ENCODE results near the gene BIN1.

Gene BIN1

DNA sequence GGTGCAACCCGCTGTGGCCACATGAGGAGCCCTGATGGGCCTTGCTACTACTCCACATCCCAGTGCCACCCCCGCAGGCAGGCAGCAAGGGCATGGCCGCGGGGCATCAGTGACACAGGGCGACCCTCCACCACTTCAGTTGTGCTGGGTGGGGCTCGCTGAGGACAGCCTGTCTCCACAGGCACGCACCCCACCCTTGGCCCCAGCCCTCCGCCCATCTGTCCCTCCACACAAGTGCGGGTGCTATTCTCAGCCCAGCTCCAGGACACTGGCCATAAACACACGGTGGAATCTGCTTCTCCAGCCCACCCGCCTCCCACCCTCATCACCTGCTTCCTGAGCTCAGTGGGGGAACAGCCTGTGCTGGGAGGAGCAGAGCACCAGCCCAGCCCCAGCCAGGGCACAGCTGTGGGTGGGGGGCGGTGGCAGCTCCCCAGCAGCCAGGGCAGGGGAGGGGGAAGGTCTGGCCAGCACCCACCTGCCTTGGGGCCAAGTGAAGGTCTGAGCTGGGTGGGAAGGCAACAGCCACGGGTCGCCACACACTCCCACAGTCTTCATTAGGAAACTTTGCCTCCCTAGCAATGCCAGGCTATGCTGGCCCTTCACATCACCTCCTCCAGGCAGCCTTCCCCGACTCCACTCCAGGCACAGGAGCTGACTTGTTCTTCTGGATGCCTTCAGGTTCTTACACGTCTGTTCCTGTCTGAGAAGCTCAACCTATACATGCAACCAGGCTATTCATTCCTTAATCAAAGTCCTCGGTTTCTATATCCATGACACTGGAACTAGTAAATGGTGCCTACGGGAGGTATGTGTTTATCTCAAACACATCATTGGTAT lies 16.5 kb downstream of the BIN1 start:
- no peak for DNase-seq

GRCh38 chr2:127089478-127090235 lies 17.3 kb downstream of the BIN1 start:
- no peak for DNase-seq

DNA sequence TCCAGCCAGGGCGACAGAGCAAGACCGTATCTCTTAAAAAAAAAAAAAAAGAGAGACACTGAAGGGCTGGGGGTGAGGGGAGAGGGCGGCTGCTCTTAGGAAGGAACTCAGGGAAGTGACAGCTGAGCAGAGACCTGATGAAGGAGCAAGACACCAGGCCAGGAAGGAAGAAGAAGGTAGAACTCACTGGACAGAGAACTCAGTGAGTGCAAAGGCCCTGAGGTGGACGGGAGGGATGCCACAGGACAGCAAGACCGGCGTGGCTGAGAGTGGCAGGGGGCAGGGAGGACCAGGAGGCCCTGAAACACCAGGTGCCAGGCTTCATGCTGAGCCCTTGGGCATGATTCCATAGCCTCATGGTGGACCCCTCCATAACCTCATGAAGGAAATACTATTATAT lies 18.2 kb downstream of the BIN1 start:
- DNase-seq, result no peak

DNA sequence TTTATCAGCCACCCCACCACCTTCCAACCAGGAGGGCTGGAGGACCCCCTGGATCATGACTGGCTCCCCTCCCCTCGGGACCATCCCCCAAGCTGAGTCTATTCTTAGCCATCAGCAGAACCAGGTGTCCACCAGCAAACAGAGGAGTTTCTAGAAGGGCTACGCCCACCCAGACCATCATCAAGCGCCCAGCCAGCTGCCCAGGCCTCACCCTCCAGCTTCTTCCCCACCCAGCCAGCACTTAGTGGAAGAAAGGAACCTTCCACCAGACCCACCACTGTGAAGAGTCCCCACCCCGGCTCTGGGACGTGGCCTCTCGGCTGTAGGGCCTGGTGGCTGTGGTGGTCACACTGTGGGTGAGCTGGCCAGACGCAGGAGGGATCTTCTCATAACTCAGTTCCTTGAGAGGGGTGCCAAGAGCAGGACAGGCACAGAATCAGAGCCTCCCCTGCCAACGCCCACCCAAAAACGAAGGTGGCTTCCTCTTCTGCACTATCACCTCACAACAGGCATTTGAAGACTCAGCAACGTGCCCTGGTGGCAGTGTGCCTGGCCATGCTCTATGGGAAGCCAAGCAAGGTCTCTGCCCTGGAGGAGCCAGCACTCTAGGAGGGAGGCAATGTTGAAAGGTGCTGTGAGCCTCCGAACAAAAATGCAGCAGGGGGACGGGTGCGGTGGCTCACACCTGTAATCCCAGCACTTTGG lies 19.0 kb downstream of the BIN1 start:
- no peak for DNase-seq

DNA sequence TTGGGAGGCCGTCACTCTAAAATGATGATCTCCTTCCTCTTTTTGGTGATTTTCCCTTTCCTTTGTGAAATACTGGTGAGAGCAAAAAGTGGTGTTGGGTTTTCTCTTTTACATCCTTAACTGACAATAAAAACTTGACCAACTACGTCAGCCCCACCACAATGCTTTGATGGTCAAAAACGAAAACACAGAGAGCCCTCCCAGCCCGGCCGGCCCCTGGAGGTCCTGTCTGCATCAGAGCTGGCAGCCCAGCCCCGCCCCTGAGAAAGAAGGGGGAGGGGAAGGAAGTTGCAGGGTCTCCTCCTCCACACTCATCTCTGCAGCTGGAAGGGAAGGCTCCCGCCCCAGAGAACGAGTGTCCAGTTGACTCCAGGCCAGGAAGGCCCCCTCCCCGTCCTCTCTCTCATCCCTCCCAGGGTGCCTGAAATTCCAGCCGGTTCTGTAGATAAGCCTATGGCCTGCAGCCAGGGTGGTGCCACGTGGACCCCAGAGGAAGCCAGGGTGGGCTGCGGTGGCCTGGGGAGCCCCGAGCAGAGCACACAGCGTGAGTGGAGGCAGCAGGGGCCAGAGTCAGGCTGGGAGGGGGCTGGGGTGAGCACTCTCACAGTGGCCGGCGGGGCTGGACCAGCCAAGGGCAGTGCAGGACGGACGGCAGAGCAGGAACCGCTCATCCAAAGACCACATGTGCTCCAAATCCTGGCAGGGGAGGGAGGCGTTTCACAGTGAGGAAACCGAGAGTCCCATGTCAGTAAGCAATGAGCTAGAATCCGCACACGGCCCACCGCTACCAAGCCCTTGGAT lies 19.8 kb downstream of the BIN1 start:
- DNase-seq, result no peak

DNA sequence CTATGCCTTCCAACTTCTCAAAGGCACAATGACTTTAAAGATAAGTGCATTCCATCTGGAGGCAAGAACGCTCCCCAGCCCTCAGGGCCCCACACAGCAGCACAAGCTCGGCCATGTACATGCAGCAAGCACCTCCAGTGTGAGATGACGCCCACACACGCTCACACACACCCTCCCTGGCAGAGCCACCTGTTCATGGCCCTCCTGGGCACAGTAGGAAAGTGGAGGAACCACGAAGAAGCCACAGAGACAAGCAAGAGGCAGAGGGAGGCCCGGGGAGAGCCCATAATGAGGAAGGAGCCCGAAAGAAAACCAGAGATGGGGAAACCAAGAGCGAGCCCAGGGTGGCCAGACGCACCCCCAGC lies 21.7 kb downstream of the BIN1 start:
- DNase-seq, result no peak

- peak; percentile 50 for DNase-seq
Measured at GRCh38 chr2:127084611-127085316, 22.2 kb downstream of the BIN1 start.

- no peak for DNase-seq
Measured at GRCh38 chr2:127083819-127084503, 23.0 kb downstream of the BIN1 start.

GRCh38 chr2:127082974-127083373 lies 24.0 kb downstream of the BIN1 start:
- DNase-seq, result no peak

DNA sequence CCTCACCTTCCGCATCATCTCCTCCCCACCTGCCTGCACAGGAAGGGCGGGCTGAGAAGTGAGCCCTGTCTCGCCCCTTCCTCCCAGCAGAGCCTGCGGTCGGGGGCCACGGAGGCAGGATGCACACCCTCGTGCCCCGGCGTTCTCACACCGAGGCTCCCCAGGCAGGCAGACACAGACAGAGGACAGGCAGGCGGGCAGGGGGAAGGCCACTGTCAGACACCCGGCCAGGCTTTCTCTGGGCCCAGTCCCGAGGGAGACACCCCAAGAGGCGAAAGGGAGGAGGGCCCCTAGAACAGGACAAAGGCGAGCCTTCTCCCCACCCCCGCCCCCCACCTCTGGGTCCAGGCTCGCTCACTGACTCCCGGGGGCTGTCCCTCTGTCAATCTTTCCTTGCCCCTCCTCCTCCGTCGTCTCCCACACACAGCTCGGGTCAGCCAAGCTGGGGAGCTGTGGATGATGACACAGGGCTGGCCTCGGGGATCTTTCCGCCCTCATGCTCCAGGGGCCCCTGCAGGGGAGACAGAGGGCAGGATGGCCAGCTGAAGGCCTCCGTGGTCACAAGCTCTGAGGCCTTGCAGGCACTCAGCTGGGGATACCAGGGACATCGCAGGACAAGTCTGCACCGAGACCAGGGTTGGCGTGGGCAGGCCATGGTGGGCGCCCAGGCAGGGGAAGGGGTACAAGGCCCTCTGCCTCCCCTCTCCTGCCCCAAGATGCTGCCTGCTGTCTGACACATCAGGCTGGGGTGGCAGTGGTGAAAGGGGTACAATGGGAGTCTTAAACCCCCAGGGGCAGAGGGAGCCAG lies 24.9 kb downstream of the BIN1 start:
- DNase-seq, result peak; percentile 83

DNA sequence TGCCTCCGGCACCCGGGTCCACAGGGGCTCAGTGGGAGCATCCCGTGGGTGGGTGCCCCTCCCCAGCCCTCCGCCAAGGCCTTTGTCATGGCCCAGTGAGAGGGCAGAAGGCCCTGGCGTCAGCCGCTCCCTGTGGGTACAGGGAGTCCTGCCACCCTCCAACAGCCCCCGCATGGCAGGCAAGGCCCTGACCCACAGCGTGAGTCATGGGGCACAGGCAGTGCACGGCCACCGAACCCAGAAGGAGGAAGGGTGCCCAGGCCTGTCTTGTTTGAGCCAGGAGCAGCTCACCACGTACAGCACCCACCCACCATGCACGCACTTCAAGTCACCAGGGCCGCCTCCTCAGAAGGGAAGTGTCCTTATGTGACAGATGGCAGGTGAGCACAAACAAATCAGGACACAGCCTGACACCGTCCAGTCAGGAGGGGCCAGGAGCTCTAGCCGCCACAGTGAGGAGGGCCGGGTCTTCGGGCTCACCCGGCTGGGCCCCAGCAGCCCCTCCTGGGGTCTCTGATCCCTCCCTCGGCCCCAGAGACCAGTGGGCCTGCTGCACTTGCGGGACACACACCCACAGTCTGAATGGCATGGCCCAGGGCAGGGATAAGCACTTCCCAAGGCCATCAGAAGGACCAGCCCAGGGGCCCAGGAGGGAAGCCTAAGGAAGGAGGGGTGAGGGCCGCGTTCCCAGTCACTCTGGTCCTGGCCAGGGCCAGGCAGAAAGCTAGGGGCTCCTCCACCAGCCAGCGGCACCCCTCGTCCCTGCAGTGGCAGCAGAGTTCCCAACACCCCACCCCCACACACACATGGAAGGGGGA lies 25.8 kb downstream of the BIN1 start:
- DNase-seq, result peak; percentile 55

DNA sequence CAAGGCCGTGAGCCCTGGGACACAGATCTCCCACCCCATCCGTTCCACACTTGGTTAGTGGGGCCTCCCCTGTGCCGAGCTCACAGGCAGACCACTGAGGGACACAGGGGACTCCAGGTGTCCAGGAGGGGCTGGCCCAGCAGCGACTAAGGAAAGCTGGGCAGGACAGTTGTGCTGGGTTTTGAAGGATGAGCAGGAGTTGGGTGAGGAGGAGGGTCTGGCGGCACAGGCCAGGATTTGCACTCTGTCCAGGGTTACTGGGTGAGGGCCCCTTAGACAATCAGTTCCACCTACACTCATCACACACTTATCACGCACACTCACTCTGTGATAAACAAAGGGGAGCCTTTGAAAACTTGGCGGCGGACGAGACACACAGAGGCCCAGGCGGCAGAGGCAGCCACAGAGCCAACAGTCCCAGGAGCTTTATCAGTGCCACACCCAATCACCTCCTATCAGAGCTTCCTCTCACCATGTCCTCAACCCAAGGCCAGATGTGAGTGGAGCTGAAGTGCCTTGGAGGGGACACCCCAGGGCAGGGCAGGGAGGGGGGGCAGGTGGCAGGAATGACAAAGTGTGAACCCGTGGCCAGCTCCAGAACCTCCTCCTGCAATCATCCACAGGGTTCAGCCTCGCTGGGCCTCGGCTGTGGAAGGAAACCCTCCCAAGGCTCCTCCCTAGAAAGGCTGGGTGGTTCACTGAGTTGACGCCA lies 26.6 kb downstream of the BIN1 start:
- DNase-seq, result peak; percentile 62

GRCh38 chr2:127079358-127079920 lies 27.5 kb downstream of the BIN1 start:
- DNase-seq, result peak; percentile 8

DNA sequence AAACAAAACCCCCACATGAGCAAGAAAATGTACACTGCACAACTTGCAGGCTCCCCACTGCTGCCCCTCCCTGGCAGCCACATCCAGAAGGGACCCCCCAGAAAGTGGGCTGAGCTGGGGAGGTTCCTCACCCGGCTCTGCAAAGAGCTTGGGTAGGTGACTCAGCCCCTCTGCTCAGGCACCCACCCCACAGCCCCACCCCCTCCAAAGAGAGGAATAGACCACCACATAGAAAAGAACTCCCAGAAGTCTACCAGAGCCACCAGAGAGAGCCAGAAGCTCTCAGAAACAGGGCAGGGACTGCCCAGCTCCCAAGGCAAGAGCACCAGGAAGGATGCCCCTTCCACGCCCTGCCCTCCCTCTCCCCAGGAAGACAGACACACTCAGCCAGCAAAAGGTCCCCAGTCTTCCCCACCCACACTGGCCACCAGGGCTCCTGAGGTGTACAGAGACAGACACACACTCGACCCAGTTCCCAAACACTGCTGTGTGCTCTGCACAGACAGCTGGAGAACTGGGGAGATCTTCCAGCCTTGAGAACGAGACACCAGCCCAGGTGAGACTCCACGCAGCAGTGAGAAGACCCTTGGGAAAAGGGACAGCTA lies 28.2 kb downstream of the BIN1 start:
- no peak for DNase-seq

DNA sequence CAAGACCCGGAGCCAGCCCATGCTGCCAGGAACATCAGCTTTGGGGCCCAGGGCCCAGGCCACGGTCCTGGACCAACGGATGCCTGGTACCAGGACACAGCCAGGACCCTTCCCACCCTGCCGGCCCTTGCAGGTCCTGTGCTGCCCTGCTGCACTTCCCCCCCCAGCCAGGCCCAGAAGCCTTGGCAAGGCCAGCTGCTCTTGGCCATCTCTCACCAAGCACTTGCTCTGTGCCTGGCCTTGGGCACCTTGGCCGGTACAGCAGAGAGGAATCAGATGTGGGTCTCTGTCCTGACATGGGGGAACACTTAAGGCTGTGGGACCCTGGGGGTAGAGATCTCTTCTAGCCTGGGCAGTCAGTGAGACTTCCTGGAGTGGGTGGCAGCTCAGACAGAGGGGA lies 28.9 kb downstream of the BIN1 start:
- DNase-seq, result no peak

- no peak for DNase-seq
Measured at GRCh38 chr2:127076924-127077323, 30.0 kb downstream of the BIN1 start.

- no peak for DNase-seq
Measured at GRCh38 chr2:127076290-127076689, 30.7 kb downstream of the BIN1 start.

- DNase-seq, result no peak
Measured at GRCh38 chr2:127075821-127076220, 31.1 kb downstream of the BIN1 start.

Data from CD4-positive, alpha-beta T cell treated with Interleukin-21 for 1 hour (primary cell).